HUES48 (cell line): ENCODE results near the gene IQCM.

Experiments
- H3K27ac ChIP-seq: one replicate; pipeline ENCODE4 v1.7.0; 2013; ENCODE audit warnings: low read depth, low read length, inconsistent platforms
- H3K27me3 ChIP-seq: 2 replicates; pipeline ENCODE4 v1.6.1; 2013; ENCODE audit warnings: mild to moderate bottlenecking, low read length; ENCODE audit not compliant: control insufficient read depth, insufficient read depth
- H3K36me3 ChIP-seq: 2 replicates; pipeline ENCODE4 v1.6.1; 2013; ENCODE audit warnings: low read length; ENCODE audit not compliant: control insufficient read depth, insufficient read depth
- H3K4me1 ChIP-seq: 2 replicates; pipeline ENCODE4 v1.6.1; 2013; ENCODE audit warnings: mild to moderate bottlenecking, low read length; ENCODE audit not compliant: control insufficient read depth, insufficient read depth
- H3K4me3 ChIP-seq: 2 replicates; pipeline ENCODE4 v1.5.1; 2013; ENCODE audit warnings: mild to moderate bottlenecking, low read depth, low read length
- H3K9ac ChIP-seq: 2 replicates; pipeline ENCODE4 v1.6.1; 2013; ENCODE audit warnings: mild to moderate bottlenecking, low read depth, low read length, moderate library complexity
- H3K9me3 ChIP-seq: 2 replicates; pipeline ENCODE4 v1.6.1; 2013; ENCODE audit warnings: low read length; ENCODE audit not compliant: control insufficient read depth, insufficient read depth

IQCM gene

DNA sequence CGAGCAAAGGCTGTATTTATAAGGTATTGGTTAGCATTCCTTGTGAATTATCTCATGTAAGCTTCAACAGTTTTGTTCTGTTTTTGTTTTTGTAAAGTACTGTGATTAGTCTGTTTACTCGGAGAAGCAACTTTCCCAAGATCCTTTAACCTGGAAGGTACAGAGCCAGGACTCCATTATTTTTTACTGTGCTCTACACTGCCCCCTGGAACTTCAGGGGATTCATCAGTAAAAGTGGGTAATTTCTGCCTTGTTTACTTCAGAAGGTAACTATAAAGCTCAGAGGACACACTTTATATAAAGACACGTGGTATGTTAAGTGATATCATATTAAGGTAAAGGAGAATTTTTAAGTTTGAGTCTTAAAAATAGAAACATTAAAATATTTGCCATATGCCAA is 124.9 kb downstream of the IQCM start:
- H3K9ac ChIP-seq, result no peak overlapping the region
- H3K9me3 ChIP-seq, result no peaks in the 10 kb centered on the region
- H3K36me3 ChIP-seq, result no peaks in the 10 kb centered on the region
- H3K4me3 ChIP-seq, result no peak overlapping the region
- H3K27ac ChIP-seq, result no peak overlapping the region
- no peaks in the 10 kb centered on the region for H3K27me3 ChIP-seq
- H3K4me1 ChIP-seq, result no peaks in the 10 kb centered on the region

DNA sequence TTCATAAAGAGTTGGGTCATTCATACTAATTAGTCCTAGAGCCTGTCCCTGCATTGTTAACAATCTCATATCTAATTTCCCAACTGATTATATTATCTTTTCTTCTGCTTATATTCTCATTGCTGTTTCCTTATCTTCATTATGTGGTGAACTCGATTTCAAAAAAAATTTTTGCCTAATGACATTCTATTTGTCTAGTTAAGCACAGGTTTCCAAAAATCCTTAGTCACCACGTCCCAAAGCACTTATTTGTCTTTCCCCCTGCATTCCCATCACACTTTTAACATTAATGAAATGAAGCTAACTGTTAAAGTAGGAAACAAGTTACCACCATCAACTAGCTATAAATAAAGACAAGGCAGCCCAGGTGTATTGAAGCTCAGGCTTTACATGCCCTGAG is 131.1 kb downstream of the IQCM start:
- Histone ChIP-seq H3K9ac (no peak overlapping the region), H3K4me3 (no peak overlapping the region), H3K27ac (no peak overlapping the region), H3K4me1 (no peaks in the 10 kb centered on the region), H3K36me3 (no peaks in the 10 kb centered on the region), H3K27me3 (no peaks in the 10 kb centered on the region), H3K9me3 (no peaks in the 10 kb centered on the region)

DNA sequence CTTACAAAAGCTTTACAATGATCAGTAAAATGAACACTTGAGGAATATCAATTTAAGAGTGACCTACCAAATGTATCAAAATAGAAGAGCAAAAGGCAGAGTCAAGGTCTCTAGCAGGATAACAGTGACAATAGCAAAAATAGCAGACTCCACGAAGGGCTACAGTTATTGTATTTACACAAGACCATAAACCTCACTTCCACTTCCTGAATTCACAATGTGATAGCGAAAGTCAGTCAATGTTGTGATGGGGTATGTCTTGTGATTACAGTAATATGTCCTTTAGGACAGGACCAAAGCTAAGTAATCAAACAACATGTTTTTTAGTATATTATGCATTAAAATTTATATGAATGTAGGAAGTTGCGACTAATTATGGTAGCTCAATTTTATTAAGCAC is 139.6 kb downstream of the IQCM start:
- no peaks in the 10 kb centered on the region for H3K36me3 ChIP-seq
- H3K4me1 ChIP-seq, result no peaks in the 10 kb centered on the region
- H3K4me3 ChIP-seq, result no peak overlapping the region
- no peak overlapping the region for H3K9ac ChIP-seq
- H3K27ac ChIP-seq, result no peak overlapping the region
- no peaks in the 10 kb centered on the region for H3K9me3 ChIP-seq
- no peaks in the 10 kb centered on the region for H3K27me3 ChIP-seq

DNA sequence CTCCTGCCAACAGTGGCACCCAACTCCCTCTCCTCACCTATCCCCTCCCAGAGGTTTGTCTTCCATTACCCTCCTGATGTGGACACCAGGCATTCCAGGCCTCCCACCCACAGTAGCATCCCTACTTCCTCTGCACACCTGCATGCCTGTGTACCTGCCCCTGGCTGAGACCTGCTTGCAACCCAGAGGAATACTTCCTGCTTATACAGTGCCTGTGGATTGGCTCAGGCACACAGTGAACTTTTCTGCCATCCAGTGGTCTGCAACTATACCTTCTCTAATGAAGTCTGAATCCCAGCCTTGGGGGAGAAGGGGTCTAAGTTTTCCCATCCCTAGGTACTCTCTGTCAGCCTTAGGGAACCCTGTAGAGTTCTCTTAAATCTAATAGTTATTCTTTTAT is 169.9 kb downstream of the IQCM start:
- Histone ChIP-seq H3K36me3 (no peaks in the 10 kb centered on the region), H3K27me3 (no peaks in the 10 kb centered on the region), H3K4me3 (no peak overlapping the region), H3K9me3 (no peaks in the 10 kb centered on the region), H3K4me1 (peaks cover 14% of the 10 kb centered on the region; the same call in 1 of the 2 replicates), H3K9ac (no peak overlapping the region), H3K27ac (no peak overlapping the region)

DNA sequence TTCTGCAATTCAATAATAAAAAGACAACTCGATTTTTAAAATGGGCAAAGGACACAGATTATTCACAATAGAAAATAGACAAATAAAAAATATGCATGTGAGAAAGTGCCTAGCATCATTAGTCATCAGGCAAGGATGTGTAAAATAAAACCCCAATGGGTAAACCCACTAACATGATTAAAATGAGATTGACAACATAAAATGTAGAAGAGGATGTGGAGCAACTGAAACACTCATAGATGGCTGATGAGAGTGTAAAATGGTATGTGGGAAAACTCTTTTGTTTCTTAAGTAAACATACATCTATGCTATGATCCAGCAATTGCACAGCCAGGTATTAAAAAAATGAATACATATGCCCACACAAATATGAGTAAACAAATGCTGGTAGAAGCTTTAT is 177.6 kb downstream of the IQCM start:
- no peak overlapping the region for H3K9ac ChIP-seq
- no peaks in the 10 kb centered on the region for H3K4me1 ChIP-seq
- no peaks in the 10 kb centered on the region for H3K27me3 ChIP-seq
- H3K9me3 ChIP-seq, result no peaks in the 10 kb centered on the region
- no peak overlapping the region for H3K4me3 ChIP-seq
- no peaks in the 10 kb centered on the region for H3K36me3 ChIP-seq
- H3K27ac ChIP-seq, result no peak overlapping the region

DNA sequence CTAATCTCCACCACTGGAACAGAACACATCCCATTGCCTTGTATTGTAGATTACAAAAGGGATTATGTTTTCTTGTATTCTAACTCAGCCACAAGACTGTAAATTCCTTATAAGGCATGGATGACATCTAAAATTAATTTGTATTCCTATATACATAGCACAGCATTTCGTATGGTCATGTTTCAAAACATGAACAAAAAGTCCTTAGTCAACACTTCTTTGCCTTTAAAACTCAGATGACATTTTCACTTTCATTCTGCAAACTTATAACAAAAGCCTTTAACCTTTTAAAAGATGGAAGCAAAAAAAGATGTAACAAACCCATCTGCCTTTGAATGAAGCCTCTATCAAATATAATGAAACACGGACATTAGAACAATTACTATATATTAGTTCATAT is 181.3 kb downstream of the IQCM start:
- Histone ChIP-seq H3K27ac (no peak overlapping the region), H3K9ac (no peak overlapping the region), H3K4me3 (no peak overlapping the region), H3K4me1 (peaks cover 12% of the 10 kb centered on the region), H3K27me3 (no peaks in the 10 kb centered on the region), H3K9me3 (no peaks in the 10 kb centered on the region), H3K36me3 (no peaks in the 10 kb centered on the region)

DNA sequence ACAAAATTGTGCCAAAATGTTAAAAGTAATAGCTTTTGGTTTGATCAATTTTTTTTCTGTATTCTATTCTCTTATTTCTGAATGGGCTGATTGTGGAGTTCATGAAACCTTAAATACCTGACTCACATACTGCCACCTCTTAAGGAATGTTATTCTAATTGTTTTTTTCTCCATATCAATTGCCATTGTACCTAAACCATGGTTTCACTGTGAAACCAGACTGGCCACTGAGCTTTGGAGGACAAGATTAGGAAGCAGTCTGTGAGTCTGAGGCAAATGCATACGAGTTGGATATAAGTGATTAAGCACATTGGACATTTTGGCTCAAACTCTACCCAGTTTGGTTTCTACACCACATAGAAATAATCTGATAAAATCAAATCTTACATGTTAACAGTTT is 184.0 kb downstream of the IQCM start:
- Histone ChIP-seq H3K4me1 (peaks cover 13% of the 10 kb centered on the region), H3K36me3 (no peaks in the 10 kb centered on the region), H3K4me3 (no peak overlapping the region), H3K9me3 (no peaks in the 10 kb centered on the region), H3K9ac (no peak overlapping the region), H3K27me3 (no peaks in the 10 kb centered on the region), H3K27ac (no peak overlapping the region)

DNA sequence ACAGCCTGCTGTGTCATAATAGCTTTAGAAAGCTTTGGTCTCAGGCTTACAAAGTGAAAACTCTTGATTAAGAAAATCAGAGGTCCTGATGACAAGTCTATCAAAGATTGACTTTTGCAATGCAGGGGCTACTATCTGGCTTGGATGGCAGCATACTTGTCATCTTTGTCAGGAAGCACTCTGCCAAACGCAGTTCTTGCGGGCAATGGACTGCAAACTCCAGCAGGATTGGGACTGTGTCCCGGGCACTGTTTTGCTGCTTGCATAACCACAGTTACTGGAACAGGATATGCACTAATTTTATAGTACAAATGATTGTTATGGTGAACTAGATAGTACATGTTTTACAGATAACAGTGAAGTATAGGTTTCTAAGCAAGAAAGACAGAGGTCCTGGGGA is 185.6 kb downstream of the IQCM start:
- Histone ChIP-seq H3K9ac (no peak overlapping the region), H3K9me3 (no peaks in the 10 kb centered on the region), H3K4me3 (no peak overlapping the region), H3K27me3 (no peaks in the 10 kb centered on the region), H3K4me1 (peaks cover 15% of the 10 kb centered on the region), H3K36me3 (no peaks in the 10 kb centered on the region), H3K27ac (no peak overlapping the region)

DNA sequence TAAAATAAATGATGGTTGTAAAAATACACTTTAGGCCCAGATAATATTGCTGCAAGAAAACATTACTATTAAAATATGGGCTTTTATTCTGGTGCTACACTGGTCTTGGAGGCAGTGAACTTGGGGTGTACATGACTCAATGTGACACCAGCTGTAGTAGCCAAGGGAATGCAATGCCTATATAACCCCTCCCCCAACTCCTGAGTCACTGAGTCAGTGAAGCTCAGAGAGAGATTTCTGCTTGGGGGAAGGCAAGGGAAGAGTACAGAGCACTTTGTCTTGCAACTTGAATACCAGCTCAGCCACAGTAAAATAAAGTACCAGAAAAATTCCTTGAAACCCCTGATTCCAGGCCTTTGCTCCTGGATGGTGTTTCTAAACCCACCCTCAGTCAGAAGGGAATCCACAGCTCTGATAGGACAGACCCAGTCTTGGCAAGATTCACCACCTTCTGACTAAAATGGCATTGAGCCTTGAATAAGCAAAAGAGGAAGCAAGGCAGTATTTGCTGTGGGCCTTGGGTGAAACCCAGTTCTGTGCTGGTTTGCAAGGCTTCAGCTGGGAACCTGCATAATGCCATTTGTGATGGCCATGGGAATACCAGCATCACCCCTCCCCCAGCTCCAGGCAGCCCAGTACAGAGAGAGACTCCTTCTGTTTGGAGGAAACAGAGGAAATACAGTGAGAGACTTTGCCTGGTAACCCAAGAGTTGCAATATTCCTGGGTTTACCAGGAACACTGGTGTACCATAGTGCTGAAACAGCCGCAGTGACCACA is 209.9 kb downstream of the IQCM start:
- Histone ChIP-seq H3K27ac (no peak overlapping the region), H3K4me3 (no peak overlapping the region), H3K9me3 (no peaks in the 10 kb centered on the region), H3K4me1 (peaks cover 16% of the 10 kb centered on the region), H3K27me3 (no peaks in the 10 kb centered on the region), H3K9ac (no peak overlapping the region), H3K36me3 (no peaks in the 10 kb centered on the region)

DNA sequence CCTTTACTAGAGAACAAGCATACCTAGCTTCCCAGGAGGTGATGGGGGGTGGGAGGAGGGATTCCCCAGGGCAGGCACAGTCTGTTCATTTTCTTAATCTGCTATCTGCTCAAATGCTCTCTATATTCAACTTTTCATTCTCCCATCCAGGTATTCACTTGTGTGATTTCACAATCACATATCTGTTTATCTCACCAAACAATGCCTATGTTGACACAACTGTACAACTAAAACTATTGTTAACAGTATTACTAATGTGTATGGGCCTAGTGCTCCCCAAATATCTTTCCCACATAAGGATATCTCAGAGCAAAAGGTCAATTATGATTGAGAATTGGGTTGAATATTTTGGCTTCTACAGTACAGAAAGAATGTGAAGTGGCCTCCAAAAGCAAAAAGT is 210.8 kb downstream of the IQCM start:
- Histone ChIP-seq H3K9ac (no peak overlapping the region), H3K27ac (no peak overlapping the region), H3K4me3 (no peak overlapping the region), H3K4me1 (peaks cover 16% of the 10 kb centered on the region), H3K27me3 (no peaks in the 10 kb centered on the region), H3K36me3 (no peaks in the 10 kb centered on the region), H3K9me3 (no peaks in the 10 kb centered on the region)

DNA sequence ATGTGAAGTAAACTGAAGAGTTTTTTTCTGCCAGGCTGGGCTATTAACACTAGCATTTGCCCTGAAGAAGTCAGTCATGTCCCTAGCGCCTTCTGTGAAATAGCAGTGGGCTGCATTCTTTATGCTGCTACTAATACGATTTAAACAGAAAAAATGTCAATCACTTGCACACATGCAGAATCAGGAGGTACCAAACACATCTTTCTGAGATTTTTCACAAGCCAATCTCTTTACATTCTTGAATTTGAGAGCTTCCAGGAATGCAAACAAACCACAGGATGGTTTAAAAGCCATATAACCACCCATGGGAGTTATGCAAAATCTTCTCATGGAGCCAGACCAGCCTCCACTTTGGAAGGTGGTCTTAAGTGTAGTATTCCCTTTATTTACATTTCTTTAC is 220.1 kb downstream of the IQCM start:
- H3K36me3 ChIP-seq, result no peaks in the 10 kb centered on the region
- no peak overlapping the region for H3K4me3 ChIP-seq
- no peak overlapping the region for H3K9ac ChIP-seq
- no peaks in the 10 kb centered on the region for H3K4me1 ChIP-seq
- H3K27ac ChIP-seq, result no peak overlapping the region
- H3K9me3 ChIP-seq, result no peaks in the 10 kb centered on the region
- H3K27me3 ChIP-seq, result no peaks in the 10 kb centered on the region
